Stimulated activated memory B cell treated with anti-CD40 and anti-IgM and Interleukin-4, amounts not matched to agents 10 μg/mL and 1 μg/mL and 100 μg/mL, for 72 hours (primary cell): ENCODE data around the gene NLN.
"Not testable (repeated sequence)": the region's sequence is repeated elsewhere in the genome, so short reads cannot be mapped to it uniquely, and the experiment has no call there.

ENCODE experiments used
- ATAC-seq: fragments of 150-1000 bp; cut with Tn5 transposase; 2 replicates; pipeline ENCODE4 v1.10.0; 2021
- H3K27ac Mint-ChIP-seq: one replicate; pipeline ENCODE4 v1.8.0; 2022; ENCODE audit warnings: mild to moderate bottlenecking, mixed read lengths
- H3K27me3 Mint-ChIP-seq: one replicate; pipeline ENCODE4 v1.8.0; 2022; ENCODE audit warnings: mixed read lengths
- H3K36me3 Mint-ChIP-seq: one replicate; pipeline ENCODE4 v1.8.0; 2022; ENCODE audit warnings: mixed read lengths
- H3K4me1 Mint-ChIP-seq: one replicate; pipeline ENCODE4 v1.8.0; 2022; ENCODE audit warnings: mixed read lengths
- H3K4me3 Mint-ChIP-seq: one replicate; pipeline ENCODE4 v1.8.0; 2022; ENCODE audit warnings: mild to moderate bottlenecking, moderate library complexity, mixed read lengths
- H3K9me3 Mint-ChIP-seq: one replicate; pipeline ENCODE4 v1.8.0; 2022; ENCODE audit warnings: mixed read lengths

NLN gene

GRCh38 chr5:65837139-65837538 is 115.1 kb downstream of the NLN start:
- Mint-ChIP-seq H3K9me3 (no peaks in the 10 kb centered on the region), H3K36me3 (peaks cover 6% of the 10 kb centered on the region), H3K4me3 (no peak overlapping the region), H3K27me3 (no peaks in the 10 kb centered on the region), H3K27ac (no peak overlapping the region), H3K4me1 (peaks cover 6% of the 10 kb centered on the region)
- ATAC-seq, result no peak

- H3K27ac Mint-ChIP-seq, H3K4me3 Mint-ChIP-seq, H3K36me3 Mint-ChIP-seq: not testable (repeated sequence)
Observed at GRCh38 chr5:65839170-65839569, 117.2 kb downstream of the NLN start.

GRCh38 chr5:65840071-65840470 is 118.1 kb downstream of the NLN start:
- Mint-ChIP-seq H3K4me3 (no peak overlapping the region), H3K27ac (no peak overlapping the region), H3K4me1 (peaks cover 6% of the 10 kb centered on the region), H3K9me3 (peaks cover 3% of the 10 kb centered on the region), H3K36me3 (peaks cover 6% of the 10 kb centered on the region), H3K27me3 (no peaks in the 10 kb centered on the region)
- no peak for ATAC-seq

More at GRCh38 chr5:65839170-65839569, 117.2 kb downstream of the NLN start:
- ATAC-seq, H3K4me1 Mint-ChIP-seq, H3K9me3 Mint-ChIP-seq, H3K27me3 Mint-ChIP-seq: not testable (repeated sequence)

GRCh38 chr5:65844763-65845162 is 122.8 kb downstream of the NLN start:
- H3K4me3 Mint-ChIP-seq, H3K27me3 Mint-ChIP-seq, H3K9me3 Mint-ChIP-seq, H3K36me3 Mint-ChIP-seq, ATAC-seq, H3K27ac Mint-ChIP-seq: not testable (repeated sequence)
- H3K4me1 Mint-ChIP-seq, result peaks cover 22% of the 10 kb centered on the region

- H3K4me3 Mint-ChIP-seq, result no peak overlapping the region
- H3K4me1 Mint-ChIP-seq, result peaks cover 22% of the 10 kb centered on the region
- peaks cover 7% of the 10 kb centered on the region for H3K9me3 Mint-ChIP-seq
- no peak for ATAC-seq
- no peak overlapping the region for H3K27ac Mint-ChIP-seq
- peaks cover 4% of the 10 kb centered on the region for H3K36me3 Mint-ChIP-seq
- no peaks in the 10 kb centered on the region for H3K27me3 Mint-ChIP-seq
Observed at GRCh38 chr5:65846101-65846500, 124.1 kb downstream of the NLN start.

- not testable (repeated sequence) for H3K27ac Mint-ChIP-seq, H3K4me3 Mint-ChIP-seq, ATAC-seq, H3K9me3 Mint-ChIP-seq, H3K27me3 Mint-ChIP-seq, H3K36me3 Mint-ChIP-seq
- peaks cover 22% of the 10 kb centered on the region for H3K4me1 Mint-ChIP-seq
Observed at GRCh38 chr5:65847019-65847418, 125.0 kb downstream of the NLN start.

DNA sequence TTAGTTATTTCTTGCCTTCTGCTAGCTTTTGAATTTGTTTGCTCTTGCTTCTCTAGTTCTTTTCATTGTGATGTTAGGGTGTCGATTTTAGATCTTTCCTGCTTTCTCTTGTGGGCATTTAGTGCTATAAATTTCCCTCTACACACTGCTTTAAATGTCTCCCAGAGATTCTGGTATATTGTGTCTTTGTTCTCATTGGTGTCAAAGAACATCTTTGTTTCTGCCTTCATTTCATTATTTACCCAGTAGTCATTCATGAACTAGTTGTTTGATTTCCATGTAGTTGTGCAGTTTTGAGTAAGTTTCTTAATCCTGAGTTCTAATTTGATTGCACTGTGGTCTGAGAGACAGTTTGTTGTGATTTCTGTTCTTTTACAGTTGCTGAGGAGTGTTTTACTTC is 127.9 kb downstream of the NLN start:
- not testable (repeated sequence) for H3K4me3 Mint-ChIP-seq, ATAC-seq, H3K27ac Mint-ChIP-seq, H3K9me3 Mint-ChIP-seq, H3K36me3 Mint-ChIP-seq, H3K27me3 Mint-ChIP-seq
- H3K4me1 Mint-ChIP-seq, result peaks cover 22% of the 10 kb centered on the region

DNA sequence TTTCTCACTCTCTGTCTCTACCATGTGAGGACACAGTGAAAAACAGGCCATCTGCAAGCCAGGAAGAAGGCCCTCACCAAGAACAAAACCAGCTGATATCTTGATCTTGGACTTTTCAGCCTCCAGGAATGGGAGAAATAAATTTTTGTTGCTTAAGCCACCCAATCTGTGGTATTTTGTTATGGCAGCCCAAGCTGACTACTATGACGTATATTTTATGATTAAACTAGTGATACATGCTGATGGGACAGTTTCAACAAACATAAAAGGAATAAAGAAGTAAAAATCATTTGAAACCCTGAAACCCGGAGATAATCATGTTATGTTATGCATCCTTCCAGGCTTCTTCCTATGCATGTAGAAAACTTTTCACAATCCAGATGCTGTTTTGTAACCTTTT is 132.9 kb downstream of the NLN start:
- H3K9me3 Mint-ChIP-seq, result peaks cover 7% of the 10 kb centered on the region
- no peak overlapping the region for H3K27ac Mint-ChIP-seq
- H3K4me3 Mint-ChIP-seq, result no peak overlapping the region
- ATAC-seq, result no peak
- H3K36me3 Mint-ChIP-seq, result peaks cover 2% of the 10 kb centered on the region
- peaks cover 23% of the 10 kb centered on the region for H3K4me1 Mint-ChIP-seq
- H3K27me3 Mint-ChIP-seq, result no peaks in the 10 kb centered on the region

GRCh38 chr5:65855766-65856315 is 133.8 kb downstream of the NLN start:
- Mint-ChIP-seq H3K4me1 (peaks cover 19% of the 10 kb centered on the region), H3K27ac (no peak overlapping the region), H3K9me3 (peaks cover 5% of the 10 kb centered on the region), H3K4me3 (no peak overlapping the region), H3K36me3 (no peaks in the 10 kb centered on the region), H3K27me3 (no peaks in the 10 kb centered on the region)
- no peak for ATAC-seq

- H3K9me3 Mint-ChIP-seq, result peaks cover 3% of the 10 kb centered on the region
- no peaks in the 10 kb centered on the region for H3K36me3 Mint-ChIP-seq
- peaks cover 19% of the 10 kb centered on the region for H3K4me1 Mint-ChIP-seq
- H3K27ac Mint-ChIP-seq, result no peak overlapping the region
- H3K27me3 Mint-ChIP-seq, result no peaks in the 10 kb centered on the region
- H3K4me3 Mint-ChIP-seq, result no peak overlapping the region
- no peak for ATAC-seq
Observed at GRCh38 chr5:65856520-65856919, 134.5 kb downstream of the NLN start.

DNA sequence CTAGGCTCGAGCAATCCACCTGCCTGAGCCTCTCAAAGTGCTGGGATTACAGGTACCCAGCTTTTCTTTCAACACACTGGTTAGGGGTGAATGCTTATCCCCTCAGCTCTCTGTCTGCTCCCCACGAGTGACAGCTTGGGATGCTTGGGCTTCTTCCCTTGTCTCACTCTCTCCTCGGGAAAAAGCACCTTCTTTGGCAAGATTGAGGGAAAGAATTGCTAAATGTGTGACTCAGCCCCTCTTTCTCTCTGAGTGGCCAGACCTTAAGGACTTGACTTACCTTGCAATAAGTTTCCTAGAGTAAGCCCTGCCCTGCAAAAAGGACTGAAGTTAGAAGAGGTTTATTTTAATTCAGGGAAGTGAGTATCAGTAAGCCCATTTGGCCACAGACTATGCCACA is 136.3 kb downstream of the NLN start:
- H3K27ac Mint-ChIP-seq, result no peak overlapping the region
- no peaks in the 10 kb centered on the region for H3K36me3 Mint-ChIP-seq
- peaks cover 19% of the 10 kb centered on the region for H3K4me1 Mint-ChIP-seq
- H3K4me3 Mint-ChIP-seq, result no peak overlapping the region
- no peaks in the 10 kb centered on the region for H3K27me3 Mint-ChIP-seq
- no peak for ATAC-seq
- peaks cover 2% of the 10 kb centered on the region for H3K9me3 Mint-ChIP-seq

- Mint-ChIP-seq H3K27me3 (no peaks in the 10 kb centered on the region), H3K36me3 (no peaks in the 10 kb centered on the region), H3K4me1 (peaks cover 22% of the 10 kb centered on the region), H3K4me3 (no peak overlapping the region), H3K9me3 (no peaks in the 10 kb centered on the region), H3K27ac (no peak overlapping the region)
- ATAC-seq, result no peak
Observed at GRCh38 chr5:65861830-65862241, 139.8 kb downstream of the NLN start.

DNA sequence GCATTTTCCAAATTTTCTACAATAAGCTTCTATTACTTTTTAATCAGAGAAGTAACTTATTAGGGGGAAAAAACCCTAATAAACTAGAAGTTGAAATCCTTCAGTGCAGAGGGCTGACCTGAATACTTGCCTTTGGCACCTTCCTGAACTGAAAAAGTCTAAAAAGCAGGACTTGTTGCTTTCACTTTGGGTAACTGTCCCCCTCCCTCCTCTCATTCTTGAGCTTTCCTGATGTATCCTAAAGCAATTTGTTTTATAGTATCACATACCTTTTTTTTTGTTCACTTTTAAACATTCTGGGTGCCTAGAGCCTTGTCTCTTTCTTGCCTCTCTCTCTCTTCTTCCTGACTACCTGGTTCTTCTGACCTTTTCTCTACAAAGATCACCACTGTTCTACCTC is 140.4 kb downstream of the NLN start:
- Mint-ChIP-seq H3K27me3 (no peaks in the 10 kb centered on the region), H3K4me3 (no peak overlapping the region), H3K27ac (no peak overlapping the region), H3K9me3 (no peaks in the 10 kb centered on the region), H3K36me3 (no peaks in the 10 kb centered on the region), H3K4me1 (peaks cover 27% of the 10 kb centered on the region)
- ATAC-seq, result no peak

- no peaks in the 10 kb centered on the region for H3K36me3 Mint-ChIP-seq
- peaks cover 20% of the 10 kb centered on the region for H3K4me1 Mint-ChIP-seq
- no peak overlapping the region for H3K27ac Mint-ChIP-seq
- no peak overlapping the region for H3K4me3 Mint-ChIP-seq
- no peaks in the 10 kb centered on the region for H3K9me3 Mint-ChIP-seq
- H3K27me3 Mint-ChIP-seq, result no peaks in the 10 kb centered on the region
- ATAC-seq, result no peak
Observed at GRCh38 chr5:65863747-65864146, 141.7 kb downstream of the NLN start.

DNA sequence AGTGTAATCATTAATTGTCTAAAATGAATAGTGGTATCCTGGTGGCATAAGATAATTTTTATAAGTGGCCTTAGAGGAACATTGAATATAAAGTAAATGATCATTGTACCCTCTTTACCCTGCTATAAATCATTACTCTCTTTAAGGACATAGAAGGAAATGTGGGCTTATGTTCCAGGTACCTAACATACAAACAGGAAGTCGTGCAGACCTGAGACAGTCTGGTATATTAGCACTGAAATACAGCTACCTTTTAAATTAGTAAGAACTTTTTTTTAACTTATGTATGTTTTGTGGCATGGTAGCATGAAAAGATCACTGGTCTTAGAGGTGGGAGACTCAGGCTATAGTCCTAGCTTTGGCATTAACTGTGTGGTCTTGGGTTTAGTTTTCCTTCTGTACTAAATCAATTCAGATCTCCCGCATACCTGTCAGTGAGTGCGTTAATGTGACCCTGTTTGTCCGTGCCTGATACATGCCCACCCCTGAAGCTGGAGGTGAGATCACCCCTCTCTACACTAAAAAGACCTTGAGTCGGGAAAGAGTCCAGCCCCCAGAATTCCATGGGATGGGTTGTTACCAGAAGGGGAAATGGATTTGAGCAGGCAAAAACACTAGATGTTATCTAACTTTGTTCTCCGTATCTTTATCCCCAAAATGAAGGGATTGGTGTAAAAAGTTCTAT is 145.0 kb downstream of the NLN start:
- Mint-ChIP-seq H3K27ac (no peak overlapping the region), H3K27me3 (no peaks in the 10 kb centered on the region), H3K9me3 (peaks cover 4% of the 10 kb centered on the region), H3K4me1 (peaks cover 13% of the 10 kb centered on the region), H3K36me3 (no peaks in the 10 kb centered on the region), H3K4me3 (no peak overlapping the region)
- no peak for ATAC-seq

GRCh38 chr5:65867542-65868195 is 145.7 kb downstream of the NLN start:
- no peak overlapping the region for H3K27ac Mint-ChIP-seq
- H3K4me1 Mint-ChIP-seq, result peaks cover 13% of the 10 kb centered on the region
- no peak for ATAC-seq
- H3K4me3 Mint-ChIP-seq, result no peak overlapping the region
- H3K9me3 Mint-ChIP-seq, result peaks cover 4% of the 10 kb centered on the region
- no peaks in the 10 kb centered on the region for H3K36me3 Mint-ChIP-seq
- H3K27me3 Mint-ChIP-seq, result no peaks in the 10 kb centered on the region
